SU-DHL-6 (cell line): ENCODE measurements around the gene BRDT.

Experiments used
- CTCF ChIP-seq: fragments of 200-600 bp; sonication (generic); IDR thresholded peaks from one replicate; pipeline ENCODE4 v1.5.1; 2017; ENCODE audit warnings: antibody characterized with exemption, mild to moderate bottlenecking, low read length, moderate library complexity; ENCODE audit not compliant: insufficient read depth, poor library complexity, severe bottlenecking
- EZH2phosphoT487 ChIP-seq: fragments of 200-600 bp; sonication (generic), shearing (Covaris generic); conservative IDR thresholded peaks from 2 replicates; pipeline ENCODE4 v1.6.1; 2018; ENCODE audit warnings: mild to moderate bottlenecking, antibody characterized with exemption, low read length, moderate library complexity, mixed read lengths

- TF ChIP-seq CTCF, result no peak
- TF ChIP-seq EZH2phosphoT487, result no peak
Measured at GRCh38 chr1:91929250-91929649, 20.0 kb upstream of the BRDT start.
